Stimulated activated naive CD8-positive, alpha-beta T cell treated with anti-CD3 and anti-CD28 coated beads, Interleukin-15, Interleukin-2, amounts not matched to agents 100 U/mL and 50 U/mL, for 24 hours (primary cell): ENCODE results near the gene OR10T2.
"Not testable (repeated sequence)": the region's sequence is repeated elsewhere in the genome, so short reads cannot be mapped to it uniquely, and the experiment has no call there.

Experiments
- ATAC-seq: fragments of 150-1000 bp; cut with Tn5 transposase; one replicate; pipeline ENCODE4 v1.10.0; 2021
- DNase-seq: peaks from one replicate; pipeline ENCODE4 v3.0.0; 2021

The OR10T2 gene, protein sequence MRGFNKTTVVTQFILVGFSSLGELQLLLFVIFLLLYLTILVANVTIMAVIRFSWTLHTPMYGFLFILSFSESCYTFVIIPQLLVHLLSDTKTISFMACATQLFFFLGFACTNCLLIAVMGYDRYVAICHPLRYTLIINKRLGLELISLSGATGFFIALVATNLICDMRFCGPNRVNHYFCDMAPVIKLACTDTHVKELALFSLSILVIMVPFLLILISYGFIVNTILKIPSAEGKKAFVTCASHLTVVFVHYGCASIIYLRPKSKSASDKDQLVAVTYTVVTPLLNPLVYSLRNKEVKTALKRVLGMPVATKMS

DNA sequence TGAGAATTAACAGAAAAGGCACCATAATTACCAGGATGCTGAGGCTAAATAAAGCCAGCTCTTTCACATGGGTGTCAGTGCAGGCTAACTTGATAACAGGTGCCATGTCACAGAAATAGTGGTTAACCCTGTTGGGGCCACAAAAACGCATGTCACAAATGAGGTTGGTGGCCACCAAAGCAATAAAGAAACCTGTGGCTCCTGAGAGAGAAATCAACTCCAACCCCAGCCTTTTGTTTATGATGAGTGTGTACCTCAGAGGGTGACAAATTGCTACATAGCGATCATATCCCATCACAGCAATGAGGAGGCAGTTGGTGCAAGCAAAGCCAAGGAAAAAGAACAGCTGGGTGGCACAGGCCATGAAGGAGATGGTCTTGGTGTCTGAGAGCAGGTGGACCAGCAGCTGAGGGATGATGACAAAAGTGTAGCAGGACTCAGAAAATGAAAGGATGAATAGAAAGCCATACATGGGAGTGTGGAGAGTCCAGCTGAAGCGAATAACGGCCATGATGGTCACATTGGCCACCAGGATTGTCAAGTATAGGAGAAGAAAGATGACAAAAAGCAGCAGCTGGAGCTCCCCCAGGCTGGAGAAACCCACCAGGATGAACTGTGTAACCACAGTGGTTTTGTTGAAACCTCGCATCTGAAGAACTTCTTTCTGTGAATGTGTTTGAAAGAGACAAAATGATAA, at the start of gene OR10T2:
Gene OR10T2, minus strand, starts transcription at position 649 of the 697 bp plus-strand sequence. Its CDS starts 0 bp downstream, at position 649.
- DNase-seq (peak; percentile 2), ATAC-seq (peak; percentile 32)

DNA sequence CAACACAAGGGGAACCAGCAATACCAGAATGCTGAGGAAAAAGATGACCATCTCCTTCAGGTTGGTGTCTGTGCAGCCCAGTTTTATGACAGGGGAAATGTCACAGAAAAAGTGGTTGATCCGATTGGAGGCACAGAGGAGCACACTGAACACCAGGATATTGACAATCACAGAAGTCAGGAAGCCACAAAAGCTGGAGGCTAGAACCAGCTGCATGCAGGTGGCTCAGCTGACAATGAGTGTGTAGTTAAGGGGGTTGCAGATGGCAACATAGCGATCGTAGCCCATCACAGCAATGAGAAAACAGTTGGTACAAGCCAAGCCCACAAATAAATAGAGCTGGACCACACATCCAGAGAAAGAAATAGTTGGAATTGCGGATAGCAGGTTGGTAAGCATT, 46.1 kb upstream of the OR10T2 start:
- ATAC-seq (no peak), DNase-seq (no peak)

DNA sequence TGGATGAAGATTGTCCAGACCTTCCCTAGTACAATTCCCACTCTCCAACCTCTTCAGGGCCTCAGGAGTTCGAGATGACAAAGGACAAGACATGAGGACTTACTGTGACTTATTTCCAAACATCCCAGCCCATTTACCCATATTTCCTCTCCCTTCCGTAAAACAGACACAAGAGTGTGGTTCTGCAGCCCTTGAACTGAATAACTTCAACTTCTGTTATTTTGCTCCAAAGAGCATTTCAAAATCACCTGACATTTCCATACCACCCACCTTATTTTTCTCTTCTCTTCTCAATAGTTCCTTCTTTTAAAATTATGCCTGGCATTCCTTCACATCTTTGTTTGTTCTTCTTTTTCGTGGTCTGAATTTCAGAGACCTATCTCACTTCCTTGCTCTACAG, 35.5 kb upstream of the OR10T2 start:
- ATAC-seq, result no peak
- DNase-seq, result no peak

DNA sequence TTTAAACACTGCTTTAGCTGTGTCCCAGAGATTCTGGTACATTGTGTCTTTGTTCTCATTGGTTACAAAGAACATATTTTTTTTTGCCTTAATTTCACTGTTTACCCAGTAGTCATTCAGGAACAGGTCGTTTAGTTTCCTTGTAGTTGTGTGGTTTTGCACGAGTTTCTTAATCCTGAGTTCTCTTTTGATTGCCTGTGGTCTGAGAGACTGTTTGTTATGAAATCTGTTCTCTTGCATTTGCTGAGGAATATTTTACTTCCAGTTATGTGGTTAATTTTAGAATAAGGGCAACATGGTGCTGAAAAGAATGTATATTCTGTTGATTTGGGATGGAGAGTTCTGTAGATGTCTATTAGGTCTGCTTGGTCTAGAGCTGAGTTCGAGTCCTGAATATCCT, 30.9 kb upstream of the OR10T2 start:
- not testable (repeated sequence) for DNase-seq

DNA sequence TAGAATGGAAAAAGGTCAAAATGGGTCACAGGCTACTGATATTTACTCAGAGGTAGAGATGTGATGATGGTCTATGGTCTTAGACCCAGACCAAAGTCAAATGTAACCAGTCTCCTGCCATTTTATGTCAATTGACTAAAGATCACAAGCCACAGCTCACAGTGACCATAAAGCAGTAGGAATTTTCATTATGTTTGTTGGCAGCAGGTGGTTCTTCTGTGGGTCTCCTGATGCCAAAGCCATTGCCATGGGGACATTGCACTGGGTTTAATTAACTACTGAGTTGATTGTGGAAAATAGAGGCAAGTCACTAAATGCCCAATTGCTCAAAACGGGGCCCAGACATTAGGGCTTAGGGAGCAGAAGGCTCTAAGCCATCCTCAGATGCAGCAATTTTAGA, 26.9 kb upstream of the OR10T2 start, which contains the start of gene OR10K2:
Gene OR10K2, minus strand, starts transcription at position 101 of the 400 bp plus-strand sequence. CDS start 5,371 bp downstream, outside the sequence.
- no peak for ATAC-seq
- DNase-seq, result no peak

More for the DNA sequence above, 30.9 kb upstream of the OR10T2 start:
- not testable (repeated sequence) for ATAC-seq

DNA sequence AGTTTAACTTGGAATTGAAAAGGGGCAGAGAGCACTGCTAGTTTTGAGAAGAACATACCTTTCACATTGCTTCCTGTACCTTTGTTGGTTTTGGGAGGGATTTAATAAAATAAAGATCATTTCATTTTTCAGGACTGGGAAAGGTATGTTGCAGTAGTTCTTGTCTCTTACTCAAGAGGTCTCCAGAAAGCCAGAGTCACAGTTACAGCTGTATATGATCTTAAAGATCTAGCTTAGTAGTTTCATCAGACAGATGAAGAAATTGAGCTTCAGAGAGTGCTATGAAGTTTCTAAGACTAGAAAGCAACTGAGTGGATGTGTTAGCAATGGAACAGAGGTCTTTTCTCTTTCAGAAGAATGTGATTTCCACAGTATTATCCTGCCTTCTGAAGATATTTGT, 25.8 kb upstream of the OR10T2 start:
- DNase-seq (no peak), ATAC-seq (no peak)

DNA sequence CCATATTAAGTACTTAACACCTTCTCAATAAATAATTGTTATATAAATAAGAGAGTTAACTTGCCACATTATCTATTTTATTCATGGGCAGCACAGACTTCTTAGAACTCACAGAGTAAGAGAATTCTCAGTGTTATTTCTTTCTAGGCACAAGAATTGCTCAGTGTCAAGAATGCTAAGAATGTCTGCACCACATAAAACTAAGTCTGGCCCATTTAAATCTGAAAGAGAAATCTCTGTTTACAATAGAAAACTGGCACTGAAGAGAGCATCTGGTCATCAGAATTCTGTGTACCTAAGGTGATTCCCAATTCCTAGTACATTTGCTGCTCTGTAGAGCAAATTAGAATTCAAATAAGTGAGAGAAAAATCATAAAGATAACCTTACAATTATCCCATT, 22.9 kb upstream of the OR10T2 start:
- ATAC-seq, result no peak
- DNase-seq, result no peak

DNA sequence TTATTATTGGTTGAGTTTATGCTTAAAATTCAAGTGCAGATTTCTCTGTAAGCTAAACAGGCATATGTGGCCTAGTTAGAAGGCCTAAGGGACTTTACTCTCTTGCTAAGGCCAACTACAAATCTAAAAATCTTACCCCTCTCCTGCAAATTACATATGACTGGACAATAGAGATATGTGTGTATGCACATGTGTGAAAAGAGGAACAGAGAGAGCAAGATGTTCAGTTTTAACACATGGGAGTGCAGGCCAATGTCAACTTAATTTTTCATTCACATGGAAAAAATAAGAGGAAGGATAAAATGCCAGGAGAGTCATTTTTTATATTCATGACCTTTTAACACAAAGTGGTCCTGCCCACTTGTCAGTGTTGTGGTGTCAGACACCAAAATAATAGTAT, 18.3 kb upstream of the OR10T2 start:
- no peak for DNase-seq
- no peak for ATAC-seq

DNA sequence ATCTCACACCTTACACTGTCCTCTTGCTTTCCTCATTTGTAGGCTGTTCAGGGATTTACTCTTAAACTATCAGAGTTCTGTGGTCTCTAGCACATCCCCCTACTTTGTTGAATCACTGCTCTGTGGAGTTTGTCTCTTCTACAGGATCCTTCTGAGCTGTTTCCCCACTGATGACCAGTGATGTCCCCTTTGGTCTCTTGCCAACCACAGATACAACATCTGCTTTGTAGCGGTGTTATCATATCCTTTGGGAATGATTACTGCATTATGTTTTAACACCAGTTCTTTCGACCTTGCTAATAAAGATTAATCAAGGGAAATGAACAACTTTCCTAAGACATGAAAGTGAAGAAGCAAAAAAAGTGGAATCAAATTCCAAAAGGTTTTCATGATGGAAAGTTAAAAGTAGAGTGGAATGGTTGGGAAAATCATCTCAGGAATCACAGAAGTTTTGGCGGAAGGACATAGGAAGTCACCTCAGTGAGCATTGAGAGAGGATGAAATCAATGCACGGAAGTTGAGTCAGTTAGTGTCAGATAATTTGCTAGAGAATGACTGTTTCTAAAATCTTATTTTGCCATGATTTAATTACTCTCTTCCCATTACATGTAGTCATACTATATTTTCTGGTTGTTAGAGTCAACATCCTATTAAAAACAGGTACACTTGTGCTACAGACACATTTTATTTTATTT, 15.5 kb upstream of the OR10T2 start:
- no peak for DNase-seq
- no peak for ATAC-seq

DNA sequence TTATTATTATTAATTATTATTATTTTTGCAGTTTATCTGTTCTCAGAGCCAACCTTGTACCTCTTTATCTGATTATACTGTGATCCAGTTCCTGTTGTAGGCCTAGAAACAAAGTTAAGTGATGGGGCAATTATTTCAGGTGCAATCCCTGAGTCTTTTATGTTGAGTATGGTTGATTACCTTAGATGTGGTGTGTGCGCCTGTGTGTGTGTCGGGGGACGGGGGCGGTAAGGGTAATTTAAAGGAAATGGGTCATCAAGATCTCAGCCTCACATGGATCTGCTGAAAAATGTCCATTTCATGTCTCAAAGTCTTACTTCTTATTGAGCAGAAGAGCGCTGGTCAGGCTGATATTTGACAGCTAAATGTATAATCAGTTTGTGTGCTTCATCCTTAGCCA, 7.8 kb upstream of the OR10T2 start:
- no peak for ATAC-seq
- DNase-seq, result no peak

DNA sequence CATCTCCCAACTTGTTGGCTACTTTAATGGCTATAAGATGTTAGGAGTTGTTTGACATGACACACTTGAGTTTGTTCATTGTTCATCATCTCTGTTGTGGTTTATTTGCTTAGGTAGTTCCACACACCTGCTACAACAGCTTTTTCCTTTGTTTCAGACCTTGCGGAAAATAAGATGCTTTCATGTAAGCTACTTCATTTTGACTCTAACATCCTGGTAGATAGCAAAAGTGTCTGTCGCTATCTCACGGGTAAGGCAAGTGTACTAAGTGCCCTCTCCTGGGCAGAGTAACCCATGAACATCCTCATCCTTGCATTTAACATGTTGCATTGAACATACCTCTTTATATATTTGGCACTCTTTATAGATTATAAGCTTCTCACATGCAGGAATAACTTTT, 1.6 kb upstream of the OR10T2 start:
- DNase-seq (no peak), ATAC-seq (no peak)

DNA sequence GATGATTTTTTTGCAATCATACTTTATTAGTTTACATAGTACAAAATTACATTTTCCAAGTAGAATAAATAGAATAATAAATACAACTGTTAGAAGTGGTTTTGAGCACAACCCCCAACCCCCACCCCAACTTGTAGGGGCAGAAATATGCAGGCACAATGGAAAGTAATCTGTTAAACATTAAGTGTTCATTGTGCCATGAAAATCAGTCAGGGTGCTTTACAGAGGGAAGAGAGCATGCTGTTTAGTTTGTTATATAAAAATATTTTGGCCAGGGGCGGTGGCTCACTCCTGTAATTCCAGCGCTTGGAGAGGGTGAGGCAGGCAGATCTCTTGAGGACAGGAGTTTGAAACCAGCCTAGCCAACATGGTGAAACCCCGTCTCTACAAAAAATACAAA, 2.6 kb downstream of the OR10T2 start:
- no peak for DNase-seq
- ATAC-seq, result no peak

DNA sequence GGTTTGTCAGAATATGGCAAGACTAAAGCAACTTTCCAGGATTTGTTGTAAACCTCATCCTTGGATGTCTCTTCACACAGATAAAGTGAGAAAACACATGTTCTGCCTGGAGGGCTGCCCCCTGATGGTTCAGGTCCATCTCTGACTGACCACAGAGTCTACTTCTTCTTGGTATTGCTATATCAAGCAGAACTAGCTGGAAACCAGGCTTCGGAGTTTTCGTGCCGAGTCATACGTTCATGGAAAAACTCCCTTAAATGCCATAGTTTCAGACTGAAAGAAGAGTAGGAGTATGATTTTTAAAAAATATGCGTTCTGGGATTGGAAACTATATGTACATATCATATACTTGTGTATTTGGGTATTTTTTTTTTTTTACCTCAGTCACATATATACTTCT, 5.8 kb downstream of the OR10T2 start:
- no peak for ATAC-seq

DNA sequence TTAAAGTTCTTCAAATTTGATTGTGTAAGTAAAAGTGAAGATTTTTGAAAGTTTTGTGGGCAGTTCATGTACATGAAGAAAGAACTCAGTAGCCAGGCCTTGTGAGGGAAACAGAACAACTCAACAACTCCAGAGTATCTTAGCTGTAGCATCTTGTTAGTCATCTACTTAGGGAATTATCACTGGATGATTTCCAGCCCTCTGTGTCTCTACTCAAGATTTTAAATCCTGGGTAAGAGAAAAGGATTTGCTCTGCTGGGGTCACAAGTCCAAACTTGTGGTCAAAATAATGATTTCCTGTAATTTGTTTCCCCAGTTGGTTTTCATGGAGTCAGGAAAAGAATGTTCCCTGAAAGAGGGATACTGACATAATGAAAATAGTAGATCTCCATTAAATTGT, 8.2 kb downstream of the OR10T2 start:
- DNase-seq, result no peak
- no peak for ATAC-seq

More for the DNA sequence above, 5.8 kb downstream of the OR10T2 start:
- no peak for DNase-seq

DNA sequence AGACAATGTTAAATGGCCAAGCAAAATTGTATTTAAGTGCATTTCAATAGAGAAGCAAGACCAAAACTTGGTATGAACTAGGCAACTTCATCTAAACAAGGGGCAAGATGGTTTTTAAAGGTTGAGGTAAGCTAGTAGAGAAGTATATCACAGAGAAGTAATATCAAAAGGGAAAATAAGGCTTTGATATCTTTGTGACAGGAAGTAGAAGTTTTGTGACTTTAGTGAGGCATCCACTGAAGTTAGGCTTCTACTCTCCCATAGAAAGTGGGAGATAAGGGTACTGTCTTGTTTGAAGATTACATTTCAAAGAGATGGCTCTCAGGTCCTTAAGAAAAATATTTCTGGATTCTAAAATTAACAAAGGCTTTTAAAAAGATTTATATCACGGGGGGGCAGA, 8.9 kb downstream of the OR10T2 start:
- no peak for DNase-seq

DNA sequence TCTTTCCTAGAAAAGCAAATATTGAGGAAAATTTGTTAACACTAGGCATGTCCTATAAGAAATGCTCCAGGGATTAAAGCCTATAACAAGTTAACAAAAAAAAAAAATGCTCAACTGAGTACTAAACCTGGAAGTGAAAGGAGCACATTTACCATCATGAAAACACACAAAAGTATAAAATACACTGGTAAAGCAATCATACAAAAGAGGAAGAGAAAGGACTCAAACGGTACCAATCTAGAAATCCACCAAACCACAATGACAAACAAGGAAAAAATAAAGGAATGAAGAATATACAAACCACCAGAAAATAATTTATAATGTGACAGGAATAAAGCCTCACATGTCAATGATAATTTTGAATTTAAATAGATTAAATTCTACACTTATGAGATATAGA, 24.4 kb downstream of the OR10T2 start:
- no peak for DNase-seq
- no peak for ATAC-seq

More for the DNA sequence above, 8.9 kb downstream of the OR10T2 start:
- ATAC-seq, result no peak

DNA sequence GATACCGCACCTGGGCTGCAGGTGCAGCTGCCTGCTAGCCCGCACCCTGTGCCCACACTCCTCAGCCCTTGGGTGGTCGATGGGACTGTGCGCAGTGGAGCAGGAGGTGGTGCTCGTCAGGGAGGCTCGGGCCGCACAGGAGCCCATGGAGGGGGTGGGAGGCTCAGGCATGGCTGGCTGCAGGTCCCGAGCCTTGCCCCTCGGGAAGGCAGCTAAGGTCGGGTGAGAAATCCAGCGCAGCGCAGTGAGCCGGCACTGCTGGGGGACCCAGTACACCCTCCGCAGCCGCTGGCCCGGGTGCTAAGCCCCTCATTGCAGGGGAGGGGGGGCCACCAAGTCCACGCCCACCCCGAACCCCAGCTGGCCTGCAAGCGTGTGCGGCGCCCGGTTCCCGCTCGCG, 25.2 kb downstream of the OR10T2 start:
- not testable (repeated sequence) for DNase-seq, ATAC-seq

DNA sequence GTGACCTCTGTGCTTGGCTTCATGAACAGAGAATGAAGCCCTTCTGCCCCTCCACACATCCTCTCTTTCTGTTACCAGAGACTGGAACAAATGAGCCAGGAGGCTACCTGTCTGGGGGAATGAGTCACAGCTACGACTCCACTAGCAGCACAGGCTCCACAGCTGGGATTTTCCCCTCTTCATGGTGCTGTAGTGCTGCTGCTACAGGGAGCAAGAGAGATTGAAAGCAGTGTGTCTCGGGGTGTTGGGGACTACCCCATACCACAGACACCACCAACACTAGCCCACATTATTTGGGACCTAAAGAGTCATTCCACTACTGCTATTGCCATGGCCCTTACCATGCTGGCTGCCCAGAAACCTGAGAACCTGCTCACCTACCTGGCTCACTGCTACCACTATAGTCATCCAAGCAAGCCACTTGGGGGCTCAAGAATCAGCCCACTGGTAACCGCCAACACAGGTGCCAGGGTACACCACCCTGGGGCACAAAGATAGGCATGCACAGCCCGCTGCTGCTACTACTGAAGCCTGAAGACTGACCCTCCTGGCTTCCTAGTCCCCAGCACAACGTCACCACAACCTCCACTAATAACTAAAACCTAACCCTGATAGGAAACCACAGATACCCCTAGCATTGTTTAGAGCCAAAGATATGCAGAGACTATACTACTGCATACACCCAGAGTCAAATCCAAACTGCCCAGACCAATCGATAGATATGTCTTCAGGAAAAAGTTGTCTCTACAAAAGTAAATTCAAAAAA, 27.9 kb downstream of the OR10T2 start:
- peak; percentile 100 for ATAC-seq
- DNase-seq, result peak; percentile 54

DNA sequence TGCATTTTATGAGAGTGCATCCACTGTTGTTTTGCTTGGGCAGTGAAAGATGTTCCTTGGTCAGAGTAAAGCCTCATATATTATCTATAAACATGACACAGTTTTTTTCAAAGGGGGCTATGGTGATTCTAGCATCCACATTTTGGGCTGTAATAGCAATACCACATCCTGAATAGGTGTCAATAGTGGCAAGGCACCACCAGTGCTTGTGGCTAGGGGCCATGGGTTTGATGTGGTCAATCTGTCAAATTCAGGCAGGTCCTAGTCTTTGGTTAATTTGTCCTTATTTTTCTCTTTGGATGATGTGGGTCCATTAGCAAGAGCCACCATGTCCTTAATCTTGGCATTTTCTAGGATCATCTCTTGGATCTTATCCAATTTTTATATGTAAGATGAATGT, 32.5 kb downstream of the OR10T2 start:
- no peak for ATAC-seq

DNA sequence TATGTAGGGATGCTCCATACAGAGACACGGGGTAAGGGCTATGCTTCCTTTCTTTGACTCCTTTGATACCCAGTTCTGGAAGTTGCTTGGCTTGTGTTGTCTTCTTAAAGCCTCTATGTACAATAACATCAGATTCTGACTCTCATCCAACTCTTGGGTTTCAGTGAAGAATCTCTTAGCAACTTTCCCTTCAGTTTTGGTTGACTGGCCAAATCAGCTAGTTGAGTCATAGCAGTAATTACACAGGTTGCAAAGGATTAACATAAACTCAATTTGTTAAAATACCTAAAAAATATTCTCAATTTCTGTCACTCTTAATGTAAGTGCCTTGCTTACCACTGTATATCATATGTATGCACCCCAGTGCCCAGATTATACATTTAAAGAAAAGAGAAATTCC, 36.3 kb downstream of the OR10T2 start:
- DNase-seq (no peak), ATAC-seq (no peak)

More for the DNA sequence above, 32.5 kb downstream of the OR10T2 start:
- no peak for DNase-seq

DNA sequence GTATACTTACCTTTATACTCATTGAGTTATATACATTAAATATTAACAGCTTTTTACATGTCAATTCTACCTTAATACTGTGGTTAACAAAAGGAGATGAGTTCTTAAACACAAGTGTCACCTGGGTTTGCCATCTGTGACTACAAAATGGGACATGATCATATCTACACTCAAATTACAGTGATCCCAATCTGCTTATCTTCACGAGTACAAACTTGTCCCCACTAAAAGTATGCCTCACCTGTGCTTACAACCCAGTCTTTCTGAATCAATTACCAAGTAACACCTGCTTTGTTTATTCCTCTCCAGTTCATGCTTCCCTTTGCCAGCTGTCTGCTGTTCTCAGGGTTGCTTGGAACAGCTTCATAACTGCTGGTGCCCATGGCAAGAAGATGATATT, 36.8 kb downstream of the OR10T2 start:
- no peak for DNase-seq
- no peak for ATAC-seq

DNA sequence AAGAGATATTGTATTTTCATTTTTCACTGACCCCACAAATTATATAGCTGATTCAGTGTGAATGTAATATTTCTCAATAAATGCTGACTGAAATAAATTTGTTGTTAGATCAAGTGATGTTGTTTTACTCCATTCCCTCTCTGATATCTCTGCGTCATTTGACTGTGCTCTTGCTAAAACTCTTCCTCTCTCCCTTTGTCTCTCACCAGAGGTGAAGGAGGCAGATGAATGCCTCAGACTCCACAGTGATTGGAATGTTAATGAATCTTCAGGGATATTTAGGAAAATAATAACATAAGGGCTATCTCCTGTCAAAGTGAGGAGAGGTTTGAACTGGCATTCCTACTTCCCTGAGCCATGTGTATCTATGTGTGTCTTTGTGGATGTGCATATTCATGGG, 41.8 kb downstream of the OR10T2 start:
- ATAC-seq (no peak), DNase-seq (no peak)
